ENCODE data around the gene EYA2.

DNA sequence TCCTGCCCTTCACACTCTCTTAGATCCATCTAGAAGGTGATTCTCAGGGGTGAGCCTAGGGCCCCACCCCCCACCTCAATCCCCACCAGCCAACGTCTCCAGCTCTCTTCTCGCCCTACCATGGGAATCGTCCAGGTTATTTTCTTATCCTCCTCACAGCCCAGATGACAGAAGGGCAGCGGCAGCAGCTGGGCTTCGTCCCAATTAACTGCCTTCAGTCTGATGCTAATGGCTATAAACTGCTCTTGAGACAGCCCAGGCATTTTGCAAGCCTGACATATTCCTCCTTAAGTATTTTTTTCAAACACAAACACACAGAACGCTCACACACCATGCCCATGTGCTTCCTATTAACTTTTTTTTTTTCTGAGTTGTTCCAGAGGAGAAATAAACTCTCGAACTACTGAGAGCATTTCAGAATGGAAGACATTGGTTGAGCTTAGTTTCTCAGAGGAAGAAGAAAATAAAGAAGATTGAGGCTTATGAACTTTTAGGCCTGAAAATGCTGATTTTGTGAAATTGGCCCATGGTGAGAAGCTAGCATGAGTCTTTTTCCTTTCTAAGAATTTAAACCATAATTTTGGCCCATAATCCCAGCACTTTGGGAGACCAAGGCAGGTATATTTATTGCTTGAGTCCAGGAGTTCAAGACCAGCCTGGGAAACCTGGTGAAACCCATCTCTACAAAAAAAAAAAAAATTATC lies 124.6 kb downstream of the EYA2 start:
- TF ChIP-seq, protein P1, sequence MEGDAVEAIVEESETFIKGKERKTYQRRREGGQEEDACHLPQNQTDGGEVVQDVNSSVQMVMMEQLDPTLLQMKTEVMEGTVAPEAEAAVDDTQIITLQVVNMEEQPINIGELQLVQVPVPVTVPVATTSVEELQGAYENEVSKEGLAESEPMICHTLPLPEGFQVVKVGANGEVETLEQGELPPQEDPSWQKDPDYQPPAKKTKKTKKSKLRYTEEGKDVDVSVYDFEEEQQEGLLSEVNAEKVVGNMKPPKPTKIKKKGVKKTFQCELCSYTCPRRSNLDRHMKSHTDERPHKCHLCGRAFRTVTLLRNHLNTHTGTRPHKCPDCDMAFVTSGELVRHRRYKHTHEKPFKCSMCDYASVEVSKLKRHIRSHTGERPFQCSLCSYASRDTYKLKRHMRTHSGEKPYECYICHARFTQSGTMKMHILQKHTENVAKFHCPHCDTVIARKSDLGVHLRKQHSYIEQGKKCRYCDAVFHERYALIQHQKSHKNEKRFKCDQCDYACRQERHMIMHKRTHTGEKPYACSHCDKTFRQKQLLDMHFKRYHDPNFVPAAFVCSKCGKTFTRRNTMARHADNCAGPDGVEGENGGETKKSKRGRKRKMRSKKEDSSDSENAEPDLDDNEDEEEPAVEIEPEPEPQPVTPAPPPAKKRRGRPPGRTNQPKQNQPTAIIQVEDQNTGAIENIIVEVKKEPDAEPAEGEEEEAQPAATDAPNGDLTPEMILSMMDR (conservative IDR thresholded peaks at IDR 0.05 in 1 of 2, IDR thresholded peaks at IDR 0.05 in 1 of 2; ENCODE audit: extremely low read depth in 1 of 2, insufficient read depth in 1 of 2, low read depth in 1 of 2, low read length in 2 of 2) = no peak
- TF ChIP-seq EZH2 (IDR thresholded peaks at IDR 0.05; ENCODE audit: borderline replicate concordance, low read length) = no peak

Measured in mammary epithelial cell (primary cell).